K562 (cell line): ENCODE results near the gene ATP6V1G2. TPM values are rescaled to one million over a fixed set of nuclear protein-coding genes. Genes with fewer than 3 reads are reported as not detected.

Experiments used
- ARID2 ChIP-seq: fragments of 450-650 bp; IDR thresholded peaks from 2 replicates; pipeline ENCODE4 v1.6.1; 2017; ENCODE audit warnings: antibody characterized with exemption, mild to moderate bottlenecking
- ESRRB ChIP-seq: fragments of 250-450 bp; sonication (Bioruptor Pico); IDR thresholded peaks from 2 replicates; pipeline ENCODE4 v1.5.0; 2020; ENCODE audit warnings: mild to moderate bottlenecking, moderate library complexity, borderline replicate concordance
- FOXM1 ChIP-seq, 2 experiments: fragments of 450-650 bp in 1 of 2; sonication (generic) in 1 of 2; formaldehyde crosslinking in 1 of 2; IDR thresholded peaks; 2 replicates each; pipeline versions ENCODE4 v1.6.1 to v1.9.0; 2017 to 2022; ENCODE audit warnings: low read depth in 2 of 2, mild to moderate bottlenecking in 2 of 2, missing genetic modification reagents in 1 of 2, moderate library complexity in 1 of 2
- HOMEZ ChIP-seq: fragments of 250-450 bp; sonication (Bioruptor Pico); IDR thresholded peaks from 2 replicates; pipeline ENCODE4 v1.4.0; 2020; ENCODE audit warnings: mild to moderate bottlenecking, moderate library complexity
- KLF16 ChIP-seq: IDR thresholded peaks from 2 replicates; pipeline ENCODE4 v1.6.1; 2016; ENCODE audit warnings: antibody characterized with exemption
- LCOR ChIP-seq: sonication (generic); formaldehyde crosslinking; IDR thresholded peaks from 2 replicates; pipeline ENCODE4 v1.8.0; 2022; ENCODE audit warnings: mild to moderate bottlenecking, missing genetic modification reagents
- NBN ChIP-seq: fragments of 450-650 bp; IDR thresholded peaks from 2 replicates; pipeline ENCODE4 v1.6.1; 2016; ENCODE audit warnings: low read depth, mild to moderate bottlenecking
- POLR2H ChIP-seq: IDR thresholded peaks from 2 replicates; pipeline ENCODE4 v1.6.1; 2016; ENCODE audit warnings: missing genetic modification characterization, low read depth, mild to moderate bottlenecking, control low read depth, missing compliant biosample characterization, moderate library complexity
- RBM39 ChIP-seq: fragments of 200-400 bp; formaldehyde crosslinking; optimal IDR thresholded peaks from 2 replicates; pipeline ENCODE3; 2018; ENCODE audit warnings: low read depth, low read length
- SREBF1 ChIP-seq: fragments of 150-350 bp; IDR thresholded peaks from 2 replicates; pipeline ENCODE4 v1.6.1; 2014; ENCODE audit warnings: antibody characterized with exemption, low read depth, low read length, borderline replicate concordance
- STAG1 ChIP-seq: sonication (generic); formaldehyde crosslinking; IDR thresholded peaks from 2 replicates; pipeline ENCODE4 v1.5.0; 2020; ENCODE audit warnings: missing genetic modification reagents, borderline replicate concordance
- YBX1 ChIP-seq: fragments of 450-650 bp; IDR thresholded peaks from 2 replicates; pipeline ENCODE4 v1.7.1; 2016; ENCODE audit warnings: mild to moderate bottlenecking
- ZKSCAN1 ChIP-seq: fragments of 150-350 bp; IDR thresholded peaks from 2 replicates; pipeline ENCODE4 v1.6.1; 2016; ENCODE audit warnings: low read depth, low read length
- ZNF263 ChIP-seq: sonication (generic); formaldehyde crosslinking; IDR thresholded peaks from 2 replicates; pipeline ENCODE4 v1.8.0; 2022; ENCODE audit warnings: mild to moderate bottlenecking, missing genetic modification reagents, borderline replicate concordance
- ZNF707 ChIP-seq: fragments of 250-450 bp; sonication (Bioruptor Pico); conservative IDR thresholded peaks from 2 replicates; pipeline ENCODE4 v1.8.0; 2022; ENCODE audit warnings: inconsistent platforms, mild to moderate bottlenecking, moderate library complexity
- ZNF780A ChIP-seq: fragments of 250-450 bp; sonication (Bioruptor Pico); IDR thresholded peaks from 2 replicates; pipeline ENCODE4 v1.5.0; 2021; ENCODE audit warnings: mild to moderate bottlenecking
- polyA plus RNA-seq, 8 experiments: library from polyadenylated mRNA; depleted of rRNA in 4 of 8; stranded (reverse) in 5 of 8; unstranded in 3 of 8; fragments of >200 nt; fragmentation: Nextera tagmentation in 2 of 8; fragmentation: Illumina TruSeq in 1 of 8; extraction: Ambion mirVana in 2 of 8; extraction: Trizol in 1 of 8; gene quantifications; 2 replicates each; pipeline versions ENCODE4 v1.2.1 to v1.2.3, GENCODE V29; 2011 to 2014; ENCODE audit warnings: inconsistent platforms in 1 of 8, missing spikeins in 1 of 8
- total RNA-seq, 7 experiments: library from RNA; depleted of rRNA in 6 of 7; stranded (reverse); fragments of >200 nt in 6 of 7; fragmentation: Illumina TruSeq in 2 of 7; extraction: Trizol in 2 of 7; gene quantifications; 2 replicates each; pipeline versions ENCODE4 v1.2.1 to v1.2.3, GENCODE V29; 2011 to 2021; ENCODE audit warnings: low replicate concordance in 1 of 7
- TF ChIP-seq, protein P1 (sequence below), 2 experiments: fragments of 450-650 bp; formaldehyde crosslinking in 1 of 2; IDR thresholded peaks; 2 replicates each; pipeline versions ENCODE4 v1.4.0 to v1.6.1; 2014 to 2020; ENCODE audit warnings: mild to moderate bottlenecking in 2 of 2, borderline replicate concordance in 1 of 2, low read depth in 1 of 2

ATP6V1G2 gene
- total and polyA plus RNA-seq, 9 of the 15 experiments (the other 6 are each of a cell fraction or from before 2014, with no cell fraction given): 0.14 to 1.5 (median 0.33) TPM

DNA sequence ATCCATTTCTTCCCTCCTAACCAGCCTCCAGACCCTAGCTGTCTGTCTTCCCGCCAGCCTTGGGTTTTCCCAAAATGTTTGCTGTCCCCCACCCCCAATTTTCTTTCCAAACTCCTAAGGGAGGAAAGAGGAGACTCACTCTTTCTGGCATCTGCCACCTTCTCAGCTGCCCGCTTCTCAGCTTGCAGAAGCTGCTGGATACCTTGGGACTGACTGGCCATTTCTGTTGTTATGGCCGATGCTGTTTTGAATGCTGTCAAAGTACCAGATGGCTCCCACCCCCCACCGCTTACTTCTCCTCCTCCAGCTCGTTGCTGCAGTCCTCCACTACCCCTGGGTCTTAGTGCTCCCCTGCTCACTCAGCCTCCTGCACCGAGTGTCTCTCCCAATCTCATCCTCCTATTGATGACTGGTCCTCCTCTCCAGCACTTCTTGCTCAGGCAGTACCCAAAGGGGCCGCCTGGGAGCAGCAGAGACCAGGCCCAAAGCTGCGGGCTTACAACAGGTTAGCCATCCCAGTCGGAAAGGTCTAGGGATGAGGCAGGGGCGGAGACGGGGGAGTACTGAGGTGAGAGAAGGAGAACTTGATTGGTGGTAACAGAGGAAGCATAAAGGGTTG is at the start of gene ATP6V1G2 (continued):
- TF ChIP-seq HOMEZ (CRISPR knock-in tag) (no peak), ZNF780A (CRISPR knock-in tag) (no peak), ESRRB (CRISPR knock-in tag) (no peak), NBN (peak; percentile 18), YBX1 (no peak), ZKSCAN1 (0 out of 2 replicates have a peak, but pooled peaks have one; percentile 49), FOXM1 (IDR thresholded peaks at IDR 0.05; ENCODE audit: low read depth) (peak; percentile 34; the same call in 1 of the 2 replicates), FOXM1 (CRISPR knock-in tag; IDR thresholded peaks at IDR 0.05; ENCODE audit: low read depth) (no peak), RBM39 (peak; percentile 82), KLF16 (0 out of 2 replicates have a peak, but pooled peaks have one; percentile 57), ZNF707 (CRISPR knock-in tag) (no peak), SREBF1 (peak; percentile 52; the same call in 1 of the 2 replicates), LCOR (CRISPR knock-in tag) (peak; percentile 67; the same call in 1 of the 2 replicates), ZNF263 (CRISPR knock-in tag) (peak; percentile 96), STAG1 (CRISPR knock-in tag) (peak; percentile 92), POLR2H (tag) (no peak), ARID2 (peak; percentile 84)
- TF ChIP-seq, protein P1, sequence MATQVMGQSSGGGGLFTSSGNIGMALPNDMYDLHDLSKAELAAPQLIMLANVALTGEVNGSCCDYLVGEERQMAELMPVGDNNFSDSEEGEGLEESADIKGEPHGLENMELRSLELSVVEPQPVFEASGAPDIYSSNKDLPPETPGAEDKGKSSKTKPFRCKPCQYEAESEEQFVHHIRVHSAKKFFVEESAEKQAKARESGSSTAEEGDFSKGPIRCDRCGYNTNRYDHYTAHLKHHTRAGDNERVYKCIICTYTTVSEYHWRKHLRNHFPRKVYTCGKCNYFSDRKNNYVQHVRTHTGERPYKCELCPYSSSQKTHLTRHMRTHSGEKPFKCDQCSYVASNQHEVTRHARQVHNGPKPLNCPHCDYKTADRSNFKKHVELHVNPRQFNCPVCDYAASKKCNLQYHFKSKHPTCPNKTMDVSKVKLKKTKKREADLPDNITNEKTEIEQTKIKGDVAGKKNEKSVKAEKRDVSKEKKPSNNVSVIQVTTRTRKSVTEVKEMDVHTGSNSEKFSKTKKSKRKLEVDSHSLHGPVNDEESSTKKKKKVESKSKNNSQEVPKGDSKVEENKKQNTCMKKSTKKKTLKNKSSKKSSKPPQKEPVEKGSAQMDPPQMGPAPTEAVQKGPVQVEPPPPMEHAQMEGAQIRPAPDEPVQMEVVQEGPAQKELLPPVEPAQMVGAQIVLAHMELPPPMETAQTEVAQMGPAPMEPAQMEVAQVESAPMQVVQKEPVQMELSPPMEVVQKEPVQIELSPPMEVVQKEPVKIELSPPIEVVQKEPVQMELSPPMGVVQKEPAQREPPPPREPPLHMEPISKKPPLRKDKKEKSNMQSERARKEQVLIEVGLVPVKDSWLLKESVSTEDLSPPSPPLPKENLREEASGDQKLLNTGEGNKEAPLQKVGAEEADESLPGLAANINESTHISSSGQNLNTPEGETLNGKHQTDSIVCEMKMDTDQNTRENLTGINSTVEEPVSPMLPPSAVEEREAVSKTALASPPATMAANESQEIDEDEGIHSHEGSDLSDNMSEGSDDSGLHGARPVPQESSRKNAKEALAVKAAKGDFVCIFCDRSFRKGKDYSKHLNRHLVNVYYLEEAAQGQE (IDR thresholded peaks at IDR 0.05; ENCODE audit: borderline replicate concordance): peak; percentile 92
- TF ChIP-seq, protein P1 (CRISPR knock-in tag; IDR thresholded peaks at IDR 0.05; ENCODE audit: low read depth): no peak
